HepG2 (cell line): ENCODE results near the gene BAZ1A. TPM values are rescaled to one million over a fixed set of nuclear protein-coding genes. Genes with fewer than 3 reads are reported as not detected.

Experiments
- CBFB ChIP-seq: sonication (generic); formaldehyde crosslinking; IDR thresholded peaks from 2 replicates; pipeline ENCODE4 v1.4.0; 2020; ENCODE audit warnings: missing genetic modification reagents
- ETV5 ChIP-seq: IDR thresholded peaks from 2 replicates; pipeline ENCODE4 v1.6.1; 2018; ENCODE audit warnings: missing biosample characterization, missing genetic modification reagents, inconsistent platforms, borderline replicate concordance
- GLI4 ChIP-seq: sonication (generic); formaldehyde crosslinking; IDR thresholded peaks from 2 replicates; pipeline ENCODE4 v1.5.1; 2020; ENCODE audit warnings: missing genetic modification reagents, mild to moderate bottlenecking, moderate library complexity, borderline replicate concordance
- GPN1 ChIP-seq: sonication (generic); formaldehyde crosslinking; IDR thresholded peaks from 2 replicates; pipeline ENCODE4 v1.5.1; 2020; ENCODE audit warnings: missing genetic modification reagents, borderline replicate concordance
- HNRNPLL ChIP-seq: fragments of 200-400 bp; formaldehyde crosslinking; IDR thresholded peaks from 2 replicates; pipeline ENCODE4 v1.6.1; 2017; ENCODE audit warnings: mild to moderate bottlenecking, low read depth, low read length; ENCODE audit not compliant: poor library complexity, severe bottlenecking
- JDP2 ChIP-seq: sonication (generic); formaldehyde crosslinking; IDR thresholded peaks from 2 replicates; pipeline ENCODE4 v1.8.1; 2022; ENCODE audit warnings: missing genetic modification reagents, borderline replicate concordance
- PBX3 ChIP-seq: sonication (generic); formaldehyde crosslinking; IDR thresholded peaks from 2 replicates; pipeline ENCODE4 v1.8.1; 2023; ENCODE audit warnings: missing genetic modification reagents, inconsistent platforms, borderline replicate concordance
- SMARCE1 ChIP-seq: fragments of 450-650 bp; IDR thresholded peaks from 2 replicates; pipeline ENCODE4 v1.6.1; 2017; ENCODE audit warnings: borderline replicate concordance
- ZBTB14 ChIP-seq: sonication (generic); formaldehyde crosslinking; IDR thresholded peaks from 2 replicates; pipeline ENCODE4 v1.4.0; 2020; ENCODE audit warnings: missing genetic modification reagents
- ZFAT ChIP-seq: sonication (generic); formaldehyde crosslinking; conservative IDR thresholded peaks from 2 replicates; pipeline ENCODE4 v1.8.1; 2023; ENCODE audit warnings: missing genetic modification reagents, inconsistent platforms
- ZNF281 ChIP-seq: sonication (generic); formaldehyde crosslinking; IDR thresholded peaks from 2 replicates; pipeline ENCODE4 v1.4.0; 2020; ENCODE audit warnings: missing genetic modification reagents, borderline replicate concordance
- ZNF407 ChIP-seq: sonication (generic); formaldehyde crosslinking; IDR thresholded peaks from one replicate; pipeline ENCODE4 v1.5.1; 2020; ENCODE audit warnings: mild to moderate bottlenecking, missing genetic modification reagents; ENCODE audit errors: not compliant biosample characterization
- ZNF878 ChIP-seq: sonication (generic); formaldehyde crosslinking; IDR thresholded peaks from 2 replicates; pipeline ENCODE4 v1.8.1; 2023; ENCODE audit warnings: mild to moderate bottlenecking, missing genetic modification reagents, moderate library complexity
- polyA plus RNA-seq, 8 experiments: library from polyadenylated mRNA; depleted of rRNA in 3 of 8; stranded (reverse) in 7 of 8; unstranded in 1 of 8; fragments of >200 nt; fragmentation: Illumina TruSeq in 4 of 8; extraction: Trizol in 4 of 8; gene quantifications; 2 replicates each; pipeline versions ENCODE4 v1.2.1 to v1.2.3, GENCODE V29; 2011 to 2016; ENCODE audit warnings: low read depth in 4 of 8, missing spikeins in 1 of 8, mixed read lengths in 1 of 8; ENCODE audit not compliant: insufficient read depth in 1 of 8
- total RNA-seq, 5 experiments: library from RNA; depleted of rRNA; stranded (reverse); fragments of >200 nt; fragmentation: Illumina TruSeq; extraction: Trizol; gene quantifications; 2 replicates each; pipeline ENCODE4 v1.2.3, GENCODE V29; 2016; ENCODE audit warnings: low read depth in 1 of 5

The BAZ1A gene
- total and polyA plus RNA-seq, 2 of the 13 experiments (the other 11 are each of a cell fraction or from before 2014, with no cell fraction given), result 20.9 to 56.8 TPM

GRCh38 chr14:34873589-34874385, 1.4 kb downstream of the BAZ1A start (continued):
- TF ChIP-seq ZNF407 (peak; percentile 95), ETV5 (CRISPR knock-in tag) (peak; percentile 87), GPN1 (peak; percentile 70; the same call in 1 of the 2 replicates), CBFB (peak; percentile 84; the same call in 1 of the 2 replicates), GLI4 (CRISPR knock-in tag) (peak; percentile 97), ZBTB14 (CRISPR knock-in tag) (no peak; the same call in 1 of the 2 replicates), ZNF281 (CRISPR knock-in tag) (peak; percentile 91), ZFAT (CRISPR knock-in tag) (no peak; the same call in 1 of the 2 replicates), PBX3 (CRISPR knock-in tag) (peak; percentile 33; the same call in 1 of the 2 replicates), ZNF878 (CRISPR knock-in tag) (peak; percentile 99), HNRNPLL (peak; percentile 74), JDP2 (CRISPR knock-in tag) (no peak; the same call in 1 of the 2 replicates), SMARCE1 (no peak)
